Peyer's patch (tissue), 4 donors: ENCODE data around the gene NT5DC3.

Experiments used
- POLR2A ChIP-seq, 2 donors: fragments of 450-650 bp; IDR thresholded peaks; one replicate each; pipeline ENCODE4 v1.5.1; 2017; ENCODE audit warnings: antibody characterized with exemption in 2 of 2, mild to moderate bottlenecking in 2 of 2, moderate library complexity in 2 of 2
- TF ChIP-seq, protein P1 (sequence below), 6 experiments: fragments of 450-650 bp in 4 of 6; fragments of 200-600 bp in 2 of 6; sonication (generic) in 1 of 6; IDR thresholded peaks; one replicate each; pipeline ENCODE4 v1.5.1; 2017 to 2019; ENCODE audit warnings: antibody characterized with exemption in 6 of 6, mild to moderate bottlenecking in 3 of 6, moderate library complexity in 1 of 6

- TF ChIP-seq, protein P1, sequence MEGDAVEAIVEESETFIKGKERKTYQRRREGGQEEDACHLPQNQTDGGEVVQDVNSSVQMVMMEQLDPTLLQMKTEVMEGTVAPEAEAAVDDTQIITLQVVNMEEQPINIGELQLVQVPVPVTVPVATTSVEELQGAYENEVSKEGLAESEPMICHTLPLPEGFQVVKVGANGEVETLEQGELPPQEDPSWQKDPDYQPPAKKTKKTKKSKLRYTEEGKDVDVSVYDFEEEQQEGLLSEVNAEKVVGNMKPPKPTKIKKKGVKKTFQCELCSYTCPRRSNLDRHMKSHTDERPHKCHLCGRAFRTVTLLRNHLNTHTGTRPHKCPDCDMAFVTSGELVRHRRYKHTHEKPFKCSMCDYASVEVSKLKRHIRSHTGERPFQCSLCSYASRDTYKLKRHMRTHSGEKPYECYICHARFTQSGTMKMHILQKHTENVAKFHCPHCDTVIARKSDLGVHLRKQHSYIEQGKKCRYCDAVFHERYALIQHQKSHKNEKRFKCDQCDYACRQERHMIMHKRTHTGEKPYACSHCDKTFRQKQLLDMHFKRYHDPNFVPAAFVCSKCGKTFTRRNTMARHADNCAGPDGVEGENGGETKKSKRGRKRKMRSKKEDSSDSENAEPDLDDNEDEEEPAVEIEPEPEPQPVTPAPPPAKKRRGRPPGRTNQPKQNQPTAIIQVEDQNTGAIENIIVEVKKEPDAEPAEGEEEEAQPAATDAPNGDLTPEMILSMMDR (IDR thresholded peaks at IDR 0.05), result no peak
- TF ChIP-seq POLR2A (IDR thresholded peaks at IDR 0.05), result no peak
These were observed 903 bp upstream of the NT5DC3 start for GRCh38 chr12:103841690-103842584.
